GM12865 (cell line): ENCODE data around the gene COMMD2.

Experiments used
- DNase-seq: peaks from one replicate; pipeline ENCODE4 v3.0.0; 2010; ENCODE audit warnings: low read depth
- H3K4me3 ChIP-seq: 2 replicates; pipeline ENCODE4 v1.5.1; 2011; ENCODE audit warnings: mild to moderate bottlenecking, low read depth, low read length, control low read depth
- TF ChIP-seq, protein P1 (sequence below): IDR thresholded peaks from 2 replicates; pipeline ENCODE4 v1.5.1; 2011; ENCODE audit warnings: low read length, control low read depth, low read depth, inconsistent platforms; ENCODE audit not compliant: insufficient read depth; ENCODE audit errors: missing control alignments

The COMMD2 gene

DNA sequence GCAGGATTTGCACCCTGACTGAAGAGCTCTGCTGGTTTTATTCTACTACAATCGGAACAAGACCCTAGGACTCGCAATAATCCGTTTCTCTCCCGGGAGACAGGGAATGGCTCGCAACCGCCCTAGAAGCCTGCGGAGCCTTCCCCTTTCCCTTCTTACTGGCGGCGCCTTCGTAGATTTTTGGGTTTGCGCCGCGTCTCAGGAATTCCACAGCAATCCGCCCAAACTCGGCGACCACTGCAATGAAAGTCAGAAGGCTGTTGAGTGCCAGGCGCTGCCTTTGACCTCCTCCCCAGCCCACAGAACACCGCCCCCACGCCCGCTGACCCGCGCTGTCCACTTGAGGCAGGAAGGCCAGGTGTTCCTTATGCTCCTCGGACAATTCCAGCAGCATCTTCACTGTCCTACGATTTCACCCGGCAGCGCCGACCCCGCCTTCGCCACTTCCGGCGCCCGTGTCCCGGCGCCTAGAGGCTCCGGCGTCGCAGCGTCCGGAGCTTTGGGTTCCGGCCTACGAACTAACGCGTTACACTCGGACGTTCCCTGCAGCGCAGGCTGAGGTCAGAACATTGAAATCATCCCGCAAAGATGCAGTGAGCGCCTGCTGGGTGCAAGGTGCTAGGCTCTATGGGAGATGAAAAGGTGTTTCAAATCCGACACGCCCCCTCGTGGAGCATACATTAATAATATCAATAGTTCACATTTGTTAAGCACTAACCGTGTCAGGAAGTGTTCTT lies at the start of gene COMMD2:
Gene COMMD2 (minus strand): TSS at position 439 of the 737 bp plus-strand sequence. CDS start 45 bp downstream, at position 394.
- peak; percentile 96 for DNase-seq
- H3K4me3 ChIP-seq: peak within 1 kb of the TSS; percentile 93
- TF ChIP-seq, protein P1, sequence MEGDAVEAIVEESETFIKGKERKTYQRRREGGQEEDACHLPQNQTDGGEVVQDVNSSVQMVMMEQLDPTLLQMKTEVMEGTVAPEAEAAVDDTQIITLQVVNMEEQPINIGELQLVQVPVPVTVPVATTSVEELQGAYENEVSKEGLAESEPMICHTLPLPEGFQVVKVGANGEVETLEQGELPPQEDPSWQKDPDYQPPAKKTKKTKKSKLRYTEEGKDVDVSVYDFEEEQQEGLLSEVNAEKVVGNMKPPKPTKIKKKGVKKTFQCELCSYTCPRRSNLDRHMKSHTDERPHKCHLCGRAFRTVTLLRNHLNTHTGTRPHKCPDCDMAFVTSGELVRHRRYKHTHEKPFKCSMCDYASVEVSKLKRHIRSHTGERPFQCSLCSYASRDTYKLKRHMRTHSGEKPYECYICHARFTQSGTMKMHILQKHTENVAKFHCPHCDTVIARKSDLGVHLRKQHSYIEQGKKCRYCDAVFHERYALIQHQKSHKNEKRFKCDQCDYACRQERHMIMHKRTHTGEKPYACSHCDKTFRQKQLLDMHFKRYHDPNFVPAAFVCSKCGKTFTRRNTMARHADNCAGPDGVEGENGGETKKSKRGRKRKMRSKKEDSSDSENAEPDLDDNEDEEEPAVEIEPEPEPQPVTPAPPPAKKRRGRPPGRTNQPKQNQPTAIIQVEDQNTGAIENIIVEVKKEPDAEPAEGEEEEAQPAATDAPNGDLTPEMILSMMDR: peak; percentile 36

DNA sequence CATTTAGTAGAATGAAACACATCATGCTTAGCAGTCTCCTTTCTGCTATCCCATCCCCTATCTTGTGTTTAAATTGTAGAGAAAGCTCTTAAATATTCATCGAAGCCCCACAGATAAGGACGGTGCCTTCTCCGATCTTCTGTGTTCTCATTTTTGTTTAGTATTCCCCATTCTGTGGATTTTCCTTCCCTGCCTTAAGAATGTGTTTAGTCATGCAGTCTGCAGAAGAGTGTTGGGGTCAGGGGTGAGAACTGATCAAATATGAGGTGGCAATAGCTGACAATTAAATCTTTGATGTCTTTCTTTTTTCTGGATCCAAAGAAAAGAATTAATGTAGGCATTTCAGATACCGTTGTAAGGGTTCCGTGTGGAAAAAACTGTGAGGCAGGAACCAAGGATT lies 49.4 kb upstream of the COMMD2 start:
- TF ChIP-seq, protein P1: no peak
- H3K4me3 ChIP-seq: no peak overlapping the region
- DNase-seq: no peak

DNA sequence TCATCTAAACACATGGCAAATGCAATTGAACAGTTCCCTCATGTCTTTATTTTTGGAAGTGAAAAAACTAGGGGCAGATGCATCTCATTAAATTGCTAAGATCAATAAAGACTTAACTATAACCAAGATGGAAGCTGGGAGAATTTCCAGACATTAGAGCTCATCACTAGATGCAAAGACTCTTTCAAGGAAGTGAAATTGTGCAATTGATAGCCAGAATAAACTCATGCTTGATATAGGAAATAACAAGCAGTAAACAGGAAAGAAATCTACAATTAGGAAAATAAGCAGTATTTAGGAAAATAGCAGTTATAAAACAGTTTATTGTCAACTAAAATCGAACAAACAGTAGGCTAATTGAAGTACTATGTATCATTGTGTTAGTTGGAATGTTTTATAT lies 48.9 kb upstream of the COMMD2 start:
- TF ChIP-seq, protein P1: no peak
- DNase-seq: no peak
- H3K4me3 ChIP-seq: no peak overlapping the region

DNA sequence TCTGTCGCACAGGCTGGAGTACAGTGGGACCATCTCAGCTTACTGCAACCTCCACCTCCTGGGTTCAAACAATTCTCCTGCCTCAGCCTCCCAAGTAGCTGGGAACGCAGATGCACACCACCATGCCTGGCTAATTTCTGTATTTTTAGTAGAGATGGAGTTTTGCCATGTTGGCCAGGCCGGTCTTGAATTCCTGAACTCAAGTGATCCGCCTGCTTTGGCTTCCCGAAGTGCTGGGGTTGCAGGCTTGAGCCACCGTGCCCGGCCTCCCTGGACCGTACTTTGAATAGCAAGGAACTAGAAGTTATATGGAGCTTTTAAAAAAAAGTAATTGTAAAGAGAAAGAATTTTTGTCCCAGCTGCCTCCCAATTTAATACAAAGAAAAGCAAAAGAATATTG lies 48.4 kb upstream of the COMMD2 start:
- TF ChIP-seq, protein P1: no peak
- no peak overlapping the region for H3K4me3 ChIP-seq
- no peak for DNase-seq

DNA sequence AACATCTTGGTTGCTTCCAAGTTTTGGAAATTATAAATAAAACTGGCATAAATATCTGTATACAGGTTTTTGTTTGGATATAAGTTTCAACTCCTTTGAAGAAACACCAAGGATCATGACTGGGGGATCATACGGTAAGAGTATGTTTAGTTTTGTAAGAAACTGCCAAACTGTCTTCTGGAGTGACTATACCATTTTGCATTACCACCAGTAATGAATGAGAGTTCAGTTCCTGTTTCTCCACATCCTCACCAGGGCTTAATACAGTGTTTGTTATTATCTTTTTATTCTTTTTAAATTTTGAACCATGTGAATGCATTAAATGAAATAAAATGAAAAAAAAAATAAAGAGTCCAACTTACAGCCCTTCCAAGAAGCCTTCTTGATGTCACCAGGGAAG lies 43.7 kb upstream of the COMMD2 start:
- no peak overlapping the region for H3K4me3 ChIP-seq
- TF ChIP-seq, protein P1: no peak
- no peak for DNase-seq

DNA sequence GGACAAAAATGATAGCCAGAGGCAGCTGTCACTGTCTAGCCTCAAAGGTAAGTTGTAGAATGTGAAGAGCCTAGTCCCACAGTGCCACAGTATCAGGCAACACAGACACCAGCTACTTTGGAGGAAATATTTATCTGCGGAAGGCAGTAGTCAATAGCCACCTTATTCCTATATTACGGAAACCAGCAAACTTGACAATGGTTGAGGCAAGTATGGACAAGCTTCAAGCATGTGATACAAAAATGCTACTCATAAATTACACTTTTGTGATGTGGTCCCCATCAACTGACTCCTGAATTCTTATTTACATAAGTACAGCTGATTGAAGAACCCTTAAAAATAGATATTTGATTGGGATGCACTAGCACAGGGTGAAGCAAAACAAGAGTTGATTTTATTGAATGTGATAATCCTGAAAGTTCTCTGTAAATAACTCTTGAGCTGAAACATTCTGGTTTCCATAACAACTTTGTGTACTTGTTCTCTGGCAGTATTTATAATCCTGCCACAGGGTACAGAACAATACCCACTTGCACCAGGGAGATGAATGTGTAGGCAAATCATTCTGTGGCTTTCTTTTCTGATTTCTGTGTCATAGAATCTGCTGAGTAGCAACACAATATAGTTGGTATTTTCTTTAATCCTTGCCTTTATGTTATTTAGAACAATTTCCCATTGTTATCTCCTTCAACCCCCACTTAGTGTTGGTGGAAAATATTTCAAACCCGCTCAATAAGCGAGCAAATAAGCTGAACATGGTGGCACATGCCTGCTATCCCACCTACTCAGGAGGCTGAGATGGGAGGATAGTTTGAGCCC lies 40.4 kb upstream of the COMMD2 start, which contains the start of gene ANKUB1:
Gene ANKUB1 (minus strand): TSS at position 103 of the 819 bp plus-strand sequence. CDS start 188 bp downstream, outside the sequence.
- TF ChIP-seq, protein P1: no peak
- DNase-seq: no peak
- H3K4me3 ChIP-seq: no peak within 1 kb of the TSS
